GM12878 (cell line): ENCODE results near the gene GALNS. TPM values are rescaled to one million over a fixed set of nuclear protein-coding genes. Genes with fewer than 3 reads are reported as not detected.
"Not testable (repeated sequence)": the region's sequence is repeated elsewhere in the genome, so short reads cannot be mapped to it uniquely, and the experiment has no call there.

Source experiments
- ATAC-seq: fragments of 200-7000 bp; cut with Tn5 transposase; 3 replicates; pipeline ENCODE4 v1.9.1; 2020; ENCODE audit warnings: mild to moderate bottlenecking, moderate library complexity
- BruUV-seq: library from RNA; stranded (reverse); fragments of 400-500 nt; replicated peaks from 2 replicates; lab custom pipeline; 2021; lab: Mats Ljungman, UMichigan
- CTCF ChIA-PET: fragments of 300-600 bp; sonication (Branson Sonifier 250); formaldehyde crosslinking; extraction: SDS; loops from one replicate; lab custom pipeline; 2021; ENCODE audit warnings: inconsistent platforms; lab: Yijun Ruan, JAX
- POLR2A ChIA-PET: fragments of 350-600 bp; formaldehyde crosslinking; extraction: SDS; loops from one replicate; lab custom pipeline; 2021; ENCODE audit warnings: inconsistent platforms; lab: Charles Lee
- RAD21 ChIA-PET: fragments of 300-600 bp; sonication (Branson Sonifier 250); formaldehyde crosslinking; loops from one replicate; lab custom pipeline; 2023; ENCODE audit warnings: antibody characterized with exemption; ENCODE audit not compliant: unreplicated experiment; lab: Charles Lee
- SMC1A ChIA-PET: fragments of 300-600 bp; sonication (Branson Sonifier 250); formaldehyde crosslinking; loops from one replicate; lab custom pipeline; 2023; ENCODE audit not compliant: unreplicated experiment, uncharacterized antibody; lab: Charles Lee
- DNase-seq: peaks from one replicate; pipeline ENCODE4 v3.0.0-alpha.2; 2011; ENCODE audit warnings: low read depth, low spot score
- FAIRE-seq: peaks from 3 replicates; lab custom pipeline; 2011; peaks lifted over from hg19 to GRCh38; lab: Jason Lieb, UNC
- H2AFZ ChIP-seq: 2 replicates; pipeline ENCODE4 v1.6.0; 2011; ENCODE audit warnings: low read depth, low read length, control low read depth; ENCODE audit not compliant: control insufficient read depth
- H3K27ac ChIP-seq: 2 replicates; pipeline ENCODE4 v1.5.1; 2011; ENCODE audit warnings: control low read depth; ENCODE audit not compliant: control insufficient read depth, insufficient read depth
- H3K27me3 ChIP-seq, 2 experiments: replicated peaks in 1 of 2; 2 replicates each; pipeline versions ENCODE4 v1.6.0 to v1.6.1; 2011; ENCODE audit warnings: low read length in 1 of 2; ENCODE audit not compliant: control insufficient read depth in 2 of 2, insufficient read depth in 2 of 2
- H3K36me3 ChIP-seq, 2 experiments: 2 replicates each; pipeline ENCODE4 v1.5.1; 2011; ENCODE audit warnings: low read length in 1 of 2; ENCODE audit not compliant: control insufficient read depth in 2 of 2, insufficient read depth in 2 of 2
- H3K4me1 ChIP-seq: 2 replicates; pipeline ENCODE4 v1.6.1; 2011; ENCODE audit warnings: mild to moderate bottlenecking, low read length, moderate library complexity, mixed read lengths; ENCODE audit not compliant: control insufficient read depth, insufficient read depth
- H3K4me2 ChIP-seq: 2 replicates; pipeline ENCODE4 v1.6.0; 2011; ENCODE audit warnings: control low read depth; ENCODE audit not compliant: control insufficient read depth, insufficient read depth
- H3K4me3 ChIP-seq: fragments of 200-600 bp; sonication (generic); 2 replicates; pipeline ENCODE4 v1.5.1; 2016
- H3K79me2 ChIP-seq: 2 replicates; pipeline ENCODE4 v1.6.0; 2011; ENCODE audit warnings: low read length; ENCODE audit not compliant: control insufficient read depth, insufficient read depth
- H3K9ac ChIP-seq: 2 replicates; pipeline ENCODE4 v1.8.0; 2011; ENCODE audit warnings: low read length, control low read depth, mixed read lengths; ENCODE audit not compliant: control insufficient read depth, insufficient read depth
- H3K9me3 ChIP-seq: replicated peaks from 3 replicates; pipeline ENCODE4 v1.5.1; 2011; ENCODE audit warnings: mild to moderate bottlenecking, low read length; ENCODE audit not compliant: control insufficient read depth, insufficient read depth
- H4K20me1 ChIP-seq: 2 replicates; pipeline ENCODE4 v1.6.0; 2011; ENCODE audit not compliant: control insufficient read depth, insufficient read depth
- E4F1 ChIP-seq: fragments of 450-650 bp; IDR thresholded peaks from 2 replicates; pipeline ENCODE4 v1.6.1; 2018; ENCODE audit warnings: borderline replicate concordance, mild to moderate bottlenecking; ENCODE audit not compliant: partially characterized antibody
- MAX ChIP-seq: IDR thresholded peaks from 2 replicates; pipeline ENCODE4 v1.6.1; 2012; ENCODE audit warnings: low read depth, low read length, improper control_type of control experiment
- RFX5 ChIP-seq: IDR thresholded peaks from 2 replicates; pipeline ENCODE4 v1.6.1; 2011; ENCODE audit warnings: low read depth, low read length, improper control_type of control experiment
- SPI1 ChIP-seq: IDR thresholded peaks from 2 replicates; pipeline ENCODE4 v1.6.1; 2011; ENCODE audit warnings: low read depth, mild to moderate bottlenecking, low read length, moderate library complexity, borderline replicate concordance; ENCODE audit not compliant: insufficient read depth
- WGBS: methylation state at CpG from one replicate; pipeline ENCODE4 v1.1.6; 2016; ENCODE audit warnings: low lambda C conversion rate; ENCODE audit not compliant: insufficient replicate concordance, insufficient coverage; ENCODE audit errors: missing lambda C conversion rate; 5-methylcytosine and 5-hydroxymethylcytosine counted together
- in situ Hi-C: fragments of 300-500 bp; cut with MboI; formaldehyde crosslinking; loops from 9 replicates; pipeline ENCODE4 v1.14.3; 2018; ENCODE audit warnings: mixed read lengths
- intact Hi-C: fragments of 100-400 bp; cut with micrococcal nuclease; formaldehyde crosslinking; loops from one replicate; pipeline ENCODE4 v1.14.2; 2022; ENCODE audit not compliant: unreplicated experiment
- polyA plus RNA-seq, 11 experiments: library from polyadenylated mRNA; depleted of rRNA in 4 of 11; unstranded in 6 of 11; stranded (reverse) in 5 of 11; fragments of >200 nt; fragmentation: Nextera tagmentation in 4 of 11; fragmentation: Illumina TruSeq in 1 of 11; extraction: Ambion mirVana in 4 of 11; extraction: Trizol in 1 of 11; gene quantifications; 1 replicate in 1 of 11; 2 replicates in 10 of 11; pipeline versions ENCODE4 v1.2.1 to v1.2.3, GENCODE V29; 2011 to 2016; ENCODE audit warnings: inconsistent platforms in 2 of 11, missing spikeins in 2 of 11, low read depth in 1 of 11
- total RNA-seq, 4 experiments: library from RNA; depleted of rRNA in 3 of 4; stranded (reverse); fragments of >200 nt in 3 of 4; fragmentation: Illumina TruSeq in 1 of 4; extraction: Trizol in 1 of 4; gene quantifications; 2 replicates each; pipeline versions ENCODE4 v1.2.1 to v1.2.3, GENCODE V29; 2013 to 2021

Gene GALNS
- total and polyA plus RNA-seq, 10 of the 15 experiments (the other 5 are each of a cell fraction or from before 2014, with no cell fraction given): 0.37 to 12.4 (median 5.3) TPM

GRCh38 chr16:88790312-88791211 is 66.2 kb downstream of the GALNS start (continued):
- TF ChIP-seq E4F1 (no peak), RFX5 (no peak)

- Histone ChIP-seq H3K79me2 (peaks cover 8% of the 10 kb centered on the region), H3K4me3 (no peak overlapping the region), H3K36me3 (no peaks in the 10 kb centered on the region; a peak in 1 of 4 replicates), H4K20me1 (no peaks in the 10 kb centered on the region), H2AFZ (no peak overlapping the region), H3K27me3 (no peaks in the 10 kb centered on the region), H3K9ac (no peak overlapping the region), H3K9me3 (no peaks in the 10 kb centered on the region), H3K4me1 (peaks cover 20% of the 10 kb centered on the region), H3K4me2 (no peak overlapping the region), H3K27ac (no peak overlapping the region)
- ChIA-PET SMC1A (interaction anchor here (1.0 to 1.5 kb wide), 2 partner anchors 8 to 52 kb away, joined by 3 to 5 read pairs; no protein-coding TSS in a partner anchor), RAD21 (interaction anchor here (0.7 to 1.4 kb wide), 2 partner anchors 22 to 52 kb away, joined by 3 to 5 read pairs; partner anchors contain the start of gene APRT), CTCF (interaction anchor here (0.6 to 1.3 kb wide), 2 partner anchors 9 to 126 kb away, joined by 3 to 4 read pairs; partner anchors contain the start of gene MVD), POLR2A (interaction anchor here (1.0 kb wide), 1 partner anchor 21 kb away, joined by 4 read pairs; no protein-coding TSS in a partner anchor)
- in situ Hi-C loops: loop anchor here (10.0 kb wide), 1 partner anchor 335 kb away; the partner anchor contains the start of gene ZFPM1
- no peak for DNase-seq
- ATAC-seq: peak; percentile 16; the same call in 2 of the 3 replicates
- TF ChIP-seq SPI1 (peak; percentile 55; the same call in 1 of the 2 replicates), MAX (no peak)
- intact Hi-C loops: no loop called here
- 69% methylated on average over 7 of the region's 7 CpGs for WGBS
- FAIRE-seq: no peak
- no TSS peak for BruUV-seq
Measured at GRCh38 chr16:88789594-88789993, 67.2 kb downstream of the GALNS start.

- ATAC-seq, BruUV-seq, H3K27ac ChIP-seq, POLR2A ChIA-PET, H2AFZ ChIP-seq, RAD21 ChIA-PET, H3K4me3 ChIP-seq, H3K4me2 ChIP-seq, H3K36me3 ChIP-seq, H3K9ac ChIP-seq, DNase-seq, H4K20me1 ChIP-seq, FAIRE-seq, H3K27me3 ChIP-seq, H3K9me3 ChIP-seq, intact Hi-C loops: not testable (repeated sequence)
- peaks cover 16% of the 10 kb centered on the region for H3K79me2 ChIP-seq
- peaks cover 19% of the 10 kb centered on the region for H3K4me1 ChIP-seq
- ChIA-PET CTCF (interaction anchor here (1.0 kb wide), 1 partner anchor 378 kb away, joined by 3 read pairs; no protein-coding TSS in a partner anchor), SMC1A (interaction anchor here (1.5 kb wide), 1 partner anchor 8 kb away, joined by 5 read pairs; no protein-coding TSS in a partner anchor)
- WGBS: 98% methylated on average over 8 of the region's 8 CpGs
- in situ Hi-C loops: loop anchor here (10.0 kb wide), 1 partner anchor 334 kb away; the partner anchor contains the start of gene ZFPM1
Measured at GRCh38 chr16:88788749-88789148, 68.0 kb downstream of the GALNS start.
